Mucosa of descending colon (tissue), 3 donors: ENCODE data around the gene PARP2. TPM values are rescaled to one million over a fixed set of nuclear protein-coding genes. Genes with fewer than 3 reads are reported as not detected.

Experiments
- ATAC-seq: fragments of 200-7000 bp; cut with Tn5 transposase; one replicate; pipeline ENCODE4 v1.9.1; 2020; ENCODE audit warnings: mild to moderate bottlenecking, moderate library complexity
- DNase-seq, 3 donors: peaks; one replicate each; pipeline ENCODE4 v3.0.0-alpha.2; 2020
- H3K36me3 ChIP-seq: fragments of 200-600 bp; one replicate; pipeline ENCODE4 v1.8.0; 2021; ENCODE audit warnings: low read depth, mild to moderate bottlenecking
- H3K4me1 ChIP-seq: fragments of 200-600 bp; one replicate; pipeline ENCODE4 v1.8.0; 2021; ENCODE audit warnings: low read depth, mild to moderate bottlenecking
- H3K4me3 ChIP-seq: fragments of 200-600 bp; one replicate; pipeline ENCODE4 v1.8.0; 2021; ENCODE audit warnings: mild to moderate bottlenecking
- H3K9me3 ChIP-seq: fragments of 200-600 bp; one replicate; pipeline ENCODE4 v1.8.0; 2021; ENCODE audit warnings: mild to moderate bottlenecking
- intact Hi-C, 2 donors: fragments of 100-400 bp; cut with DNase I in 1 of 2; cut with micrococcal nuclease in 1 of 2; formaldehyde crosslinking; loops; one replicate each; pipeline versions ENCODE4 v1.11.0 to v1.11.1; 2022; cut with DNase I, micrococcal nuclease
- total RNA-seq, 3 donors: library from RNA; stranded (reverse); fragmentation: NEBNext Ultra II Directional in 2 of 3; extraction: Animal tissue kit (Norgen Biotek cat#: 25700) in 2 of 3; gene quantifications; one replicate each; pipeline versions ENCODE4 v1.2.1 to v1.2.4, GENCODE V29; 2021 to 2023
- TF ChIP-seq, protein P1 (sequence below): fragments of 200-600 bp; IDR thresholded peaks from one replicate; pipeline ENCODE4 v1.8.0; 2022; ENCODE audit warnings: antibody characterized with exemption, mild to moderate bottlenecking
- donor health status: DM: no; HTN: no; CAD: no; lungs with moderate emphysema.
- donor health status: DM: no; HTN: no; CAD: no.
- donor health status: DM: no; HTN: yes; CAD: no.

Gene PARP2
- total RNA-seq, 3 donors from 2014 or later = 9.3 to 20.1 (median 14.8) TPM

DNA sequence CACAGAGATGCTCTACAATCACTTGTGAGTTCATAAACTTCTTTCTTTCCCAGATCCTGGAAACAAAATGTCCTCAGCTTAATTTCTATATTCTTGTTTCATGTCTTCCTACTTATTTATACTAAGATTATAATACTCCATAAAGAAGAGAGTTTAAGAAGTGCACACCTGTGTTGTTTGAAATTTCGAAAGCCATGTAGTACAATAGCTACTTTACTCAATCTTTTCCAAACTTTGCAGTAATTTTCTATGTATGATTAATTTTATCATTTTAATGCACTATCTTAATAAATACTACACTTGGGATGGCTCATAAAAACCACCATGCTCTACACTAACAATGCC lies 37.4 kb upstream of the PARP2 start:
- intact Hi-C loops = no loop called here
- H3K4me3 ChIP-seq = no peak overlapping the region
- H3K4me1 ChIP-seq = no peaks in the 10 kb centered on the region
- DNase-seq (no peak), ATAC-seq (no peak)
- no peaks in the 10 kb centered on the region for H3K36me3 ChIP-seq
- no peaks in the 10 kb centered on the region for H3K9me3 ChIP-seq
- TF ChIP-seq, protein P1, sequence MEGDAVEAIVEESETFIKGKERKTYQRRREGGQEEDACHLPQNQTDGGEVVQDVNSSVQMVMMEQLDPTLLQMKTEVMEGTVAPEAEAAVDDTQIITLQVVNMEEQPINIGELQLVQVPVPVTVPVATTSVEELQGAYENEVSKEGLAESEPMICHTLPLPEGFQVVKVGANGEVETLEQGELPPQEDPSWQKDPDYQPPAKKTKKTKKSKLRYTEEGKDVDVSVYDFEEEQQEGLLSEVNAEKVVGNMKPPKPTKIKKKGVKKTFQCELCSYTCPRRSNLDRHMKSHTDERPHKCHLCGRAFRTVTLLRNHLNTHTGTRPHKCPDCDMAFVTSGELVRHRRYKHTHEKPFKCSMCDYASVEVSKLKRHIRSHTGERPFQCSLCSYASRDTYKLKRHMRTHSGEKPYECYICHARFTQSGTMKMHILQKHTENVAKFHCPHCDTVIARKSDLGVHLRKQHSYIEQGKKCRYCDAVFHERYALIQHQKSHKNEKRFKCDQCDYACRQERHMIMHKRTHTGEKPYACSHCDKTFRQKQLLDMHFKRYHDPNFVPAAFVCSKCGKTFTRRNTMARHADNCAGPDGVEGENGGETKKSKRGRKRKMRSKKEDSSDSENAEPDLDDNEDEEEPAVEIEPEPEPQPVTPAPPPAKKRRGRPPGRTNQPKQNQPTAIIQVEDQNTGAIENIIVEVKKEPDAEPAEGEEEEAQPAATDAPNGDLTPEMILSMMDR = no peak

DNA sequence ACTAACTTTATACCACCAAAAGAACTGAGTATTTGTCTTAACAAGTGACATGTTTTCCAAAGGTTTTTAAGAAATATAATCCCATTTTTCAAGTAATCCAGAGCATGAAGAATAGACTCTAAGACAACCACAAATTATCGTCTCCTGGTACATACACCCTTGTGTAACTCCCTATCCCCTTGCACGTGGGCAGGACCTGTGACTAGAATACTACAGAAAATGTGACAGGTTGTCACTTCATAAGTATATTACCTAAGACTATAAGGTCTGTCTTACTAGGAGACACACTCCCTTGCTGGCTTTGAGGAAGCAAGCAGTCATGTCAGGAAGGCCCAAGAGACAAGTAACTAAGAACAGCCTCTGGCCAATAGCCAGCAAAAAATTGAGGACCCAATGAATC lies 29.4 kb upstream of the PARP2 start:
- DNase-seq = no peak
- intact Hi-C loops = no loop called here
- TF ChIP-seq, protein P1 = no peak

DNA sequence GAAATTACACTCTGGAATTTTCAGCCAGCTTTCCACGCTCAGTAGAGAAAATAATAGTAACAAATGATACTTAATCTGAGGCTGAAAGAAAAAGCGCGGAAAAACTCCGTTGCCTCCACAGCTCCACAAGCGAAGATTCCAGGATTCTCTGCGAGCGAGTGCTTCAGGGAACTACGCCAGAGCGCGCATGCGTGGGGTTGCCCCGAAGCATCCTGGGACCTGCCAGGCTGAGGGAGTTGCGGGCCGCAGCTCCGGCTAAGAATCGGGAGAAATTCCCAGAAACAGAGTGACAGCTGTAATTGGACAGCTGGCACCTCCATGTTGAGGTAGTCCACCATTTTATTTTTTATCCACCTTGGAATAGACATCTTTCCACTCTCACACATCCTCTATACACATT lies 25.7 kb upstream of the PARP2 start:
- H3K4me3 ChIP-seq = no peak overlapping the region
- no peaks in the 10 kb centered on the region for H3K9me3 ChIP-seq
- H3K36me3 ChIP-seq = no peaks in the 10 kb centered on the region
- no peaks in the 10 kb centered on the region for H3K4me1 ChIP-seq
- TF ChIP-seq, protein P1 = no peak
- DNase-seq = no peak
- no peak for ATAC-seq
- intact Hi-C loops = no loop called here

More for the DNA sequence above, 29.4 kb upstream of the PARP2 start:
- no peaks in the 10 kb centered on the region for H3K36me3 ChIP-seq
- no peaks in the 10 kb centered on the region for H3K4me1 ChIP-seq
- no peak for ATAC-seq
- no peak overlapping the region for H3K4me3 ChIP-seq
- no peaks in the 10 kb centered on the region for H3K9me3 ChIP-seq

DNA sequence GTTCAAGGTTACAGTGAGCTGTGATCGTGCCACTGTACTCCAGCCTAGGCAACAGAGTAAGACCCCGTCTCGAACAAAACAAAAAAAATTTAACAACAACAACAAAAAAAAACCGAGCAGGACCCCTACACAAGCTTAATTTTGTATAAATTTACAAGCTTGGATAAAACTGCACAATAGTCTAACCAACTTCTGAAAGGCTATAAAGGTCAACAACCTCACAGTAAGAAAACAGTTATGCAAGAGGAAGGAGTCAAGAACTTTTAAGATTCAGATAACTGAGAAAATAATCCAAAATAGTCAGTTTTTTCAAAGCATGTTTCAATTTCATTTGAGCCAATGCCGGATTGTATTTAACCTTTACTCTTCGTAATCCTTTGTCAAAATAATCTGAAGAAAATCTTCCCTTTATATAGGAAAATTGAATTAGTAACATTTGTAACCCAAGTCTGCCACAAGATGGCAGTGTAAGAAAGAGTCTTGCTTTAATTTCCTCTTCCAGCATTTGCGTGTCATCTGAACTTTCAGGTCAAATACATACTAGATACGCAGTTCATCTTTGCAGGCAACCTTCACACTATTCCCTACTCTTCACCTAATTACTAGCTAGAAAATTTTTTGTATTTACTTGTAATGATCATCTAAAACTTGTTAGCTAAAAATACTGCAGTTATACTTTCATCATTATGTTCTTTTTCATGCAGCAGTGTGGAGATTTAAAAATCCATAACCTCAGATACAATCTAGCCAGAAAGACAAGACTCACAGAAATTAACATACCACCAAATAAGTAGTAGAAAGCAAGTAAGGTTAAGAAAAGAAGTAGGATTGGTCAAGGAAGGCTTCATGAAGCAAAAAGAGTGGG lies 16.2 kb upstream of the PARP2 start:
- Histone ChIP-seq H3K4me3 (no peak overlapping the region), H3K9me3 (no peaks in the 10 kb centered on the region), H3K36me3 (no peaks in the 10 kb centered on the region), H3K4me1 (peaks cover 2% of the 10 kb centered on the region)
- intact Hi-C loops = loop anchor here in 1 of 2 donors (5.0 kb wide), 1 partner anchor 280 kb away; no protein-coding TSS in a partner anchor
- DNase-seq = peak in 1 of 3 donors; percentile 64
- TF ChIP-seq, protein P1 = peak; percentile 48
- peak; percentile 84 for ATAC-seq

DNA sequence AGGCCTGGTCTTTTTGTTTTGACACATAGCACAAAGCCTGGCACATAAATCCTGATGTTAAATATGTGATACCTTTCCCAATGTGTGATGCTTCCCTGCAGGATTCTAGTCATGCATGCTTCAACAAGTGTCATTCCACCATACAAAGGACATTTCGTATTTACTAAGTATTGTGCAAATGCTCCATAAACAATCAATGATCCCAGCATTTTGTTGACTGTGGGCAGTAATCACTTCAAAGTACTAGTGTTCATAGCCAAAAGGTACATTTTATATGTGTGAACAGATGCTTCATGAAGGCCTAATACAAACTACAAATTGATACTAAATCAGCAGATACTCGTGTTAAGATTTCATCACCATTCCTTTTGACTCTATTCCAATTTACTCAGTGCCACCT lies 14.7 kb upstream of the PARP2 start:
- Histone ChIP-seq H3K4me3 (no peak overlapping the region), H3K4me1 (peaks cover 6% of the 10 kb centered on the region)
- intact Hi-C loops = loop anchor here in 1 of 2 donors (5.0 kb wide), 1 partner anchor 279 kb away; no protein-coding TSS in a partner anchor

More for the DNA sequence above, 14.7 kb upstream of the PARP2 start:
- Histone ChIP-seq H3K9me3 (no peaks in the 10 kb centered on the region), H3K36me3 (no peaks in the 10 kb centered on the region)
- DNase-seq (no peak), ATAC-seq (no peak)
- TF ChIP-seq, protein P1 = no peak
